Gastrocnemius medialis (tissue), 4 donors: ENCODE data around the gene SOWAHC.

Source experiments
- POLR2A ChIP-seq, 2 donors: fragments of 450-650 bp; IDR thresholded peaks; one replicate each; pipeline ENCODE4 v1.6.1; 2017; ENCODE audit warnings: antibody characterized with exemption in 2 of 2, mild to moderate bottlenecking in 2 of 2, moderate library complexity in 2 of 2
- TF ChIP-seq, protein P1 (sequence below), 5 experiments: fragments of 450-650 bp in 3 of 5; fragments of 200-600 bp in 2 of 5; sonication (generic) in 2 of 5; IDR thresholded peaks in 4 of 5; conservative IDR thresholded peaks in 1 of 5; 1 replicate in 4 of 5; 2 replicates in 1 of 5; pipeline ENCODE4 v1.5.1; 2016 to 2019; ENCODE audit warnings: antibody characterized with exemption in 5 of 5, mild to moderate bottlenecking in 3 of 5, moderate library complexity in 3 of 5

DNA sequence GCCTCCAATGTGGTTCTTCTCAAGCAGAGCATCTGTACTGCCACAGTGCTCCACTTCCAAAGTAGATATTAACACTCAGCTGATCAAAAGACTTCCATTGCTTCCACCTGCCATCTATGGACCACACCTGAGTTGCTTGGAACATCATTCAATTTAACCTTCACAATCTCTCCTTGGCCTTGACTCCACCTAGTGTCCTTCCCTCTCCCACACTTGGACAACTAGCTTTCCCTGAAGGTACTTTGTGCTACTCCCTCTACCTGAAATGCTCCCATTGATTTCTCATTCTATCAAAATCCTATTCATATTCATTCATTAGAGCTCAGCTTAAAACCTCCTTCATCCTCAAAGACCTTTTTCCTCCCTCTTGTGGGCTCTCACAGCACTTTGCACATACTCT lies 48.7 kb downstream of the SOWAHC start:
- TF ChIP-seq, protein P1, sequence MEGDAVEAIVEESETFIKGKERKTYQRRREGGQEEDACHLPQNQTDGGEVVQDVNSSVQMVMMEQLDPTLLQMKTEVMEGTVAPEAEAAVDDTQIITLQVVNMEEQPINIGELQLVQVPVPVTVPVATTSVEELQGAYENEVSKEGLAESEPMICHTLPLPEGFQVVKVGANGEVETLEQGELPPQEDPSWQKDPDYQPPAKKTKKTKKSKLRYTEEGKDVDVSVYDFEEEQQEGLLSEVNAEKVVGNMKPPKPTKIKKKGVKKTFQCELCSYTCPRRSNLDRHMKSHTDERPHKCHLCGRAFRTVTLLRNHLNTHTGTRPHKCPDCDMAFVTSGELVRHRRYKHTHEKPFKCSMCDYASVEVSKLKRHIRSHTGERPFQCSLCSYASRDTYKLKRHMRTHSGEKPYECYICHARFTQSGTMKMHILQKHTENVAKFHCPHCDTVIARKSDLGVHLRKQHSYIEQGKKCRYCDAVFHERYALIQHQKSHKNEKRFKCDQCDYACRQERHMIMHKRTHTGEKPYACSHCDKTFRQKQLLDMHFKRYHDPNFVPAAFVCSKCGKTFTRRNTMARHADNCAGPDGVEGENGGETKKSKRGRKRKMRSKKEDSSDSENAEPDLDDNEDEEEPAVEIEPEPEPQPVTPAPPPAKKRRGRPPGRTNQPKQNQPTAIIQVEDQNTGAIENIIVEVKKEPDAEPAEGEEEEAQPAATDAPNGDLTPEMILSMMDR (IDR thresholded peaks at IDR 0.05 in 4 of 5, conservative IDR thresholded peaks at IDR 0.05 in 1 of 5), result no peak
- TF ChIP-seq POLR2A (IDR thresholded peaks at IDR 0.05), result no peak
